Ovary (tissue), 9 donors: Measurements from ENCODE around the gene TRIP13. TPM values are rescaled to one million over a fixed set of nuclear protein-coding genes. Genes with fewer than 3 reads are reported as not detected.
A peak's percentile ranks its signal among the peaks of the same experiment; 100 is the strongest.
"Not testable (repeated sequence)": the region's sequence is repeated elsewhere in the genome, so short reads cannot be mapped to it uniquely, and the experiment has no call there.

Experiments
- DNase-seq, 5 donors: peaks; one replicate each; pipeline ENCODE4 v3.0.0-alpha.2; 2019 to 2020
- H3K27ac ChIP-seq, 2 donors: fragments of 200-600 bp; one replicate each; pipeline versions ENCODE4 v1.5.1 to v1.8.0; 2019 to 2022
- H3K27me3 ChIP-seq: fragments of 200-600 bp; one replicate; pipeline ENCODE4 v1.8.0; 2022
- H3K36me3 ChIP-seq: fragments of 200-600 bp; sonication (generic); one replicate; pipeline ENCODE4 v1.5.1; 2019
- H3K4me1 ChIP-seq: one replicate; pipeline ENCODE4 v1.8.1; 2013; ENCODE audit warnings: mild to moderate bottlenecking, moderate library complexity; ENCODE audit not compliant: insufficient read depth
- H3K4me3 ChIP-seq: fragments of 200-600 bp; sonication (generic); one replicate; pipeline ENCODE4 v1.5.1; 2017
- H3K9me3 ChIP-seq, 2 donors: fragments of 200-600 bp in 1 of 2; sonication (generic) in 1 of 2; one replicate each; pipeline versions ENCODE4 v1.5.1 to v1.8.1; 2013 to 2019; ENCODE audit warnings: mild to moderate bottlenecking in 1 of 2, moderate library complexity in 1 of 2
- CTCF ChIP-seq, 3 donors: fragments of 450-650 bp in 2 of 3; fragments of 200-600 bp in 1 of 3; IDR thresholded peaks; one replicate each; pipeline versions ENCODE4 v1.5.1 to v1.8.0; 2016 to 2022; ENCODE audit warnings: antibody characterized with exemption in 3 of 3, mild to moderate bottlenecking in 1 of 3
- EP300 ChIP-seq: sonication (generic); formaldehyde crosslinking; IDR thresholded peaks from one replicate; pipeline ENCODE4 v1.6.1; 2017; ENCODE audit warnings: antibody characterized with exemption
- POLR2A ChIP-seq: fragments of 450-650 bp; IDR thresholded peaks from one replicate; pipeline ENCODE4 v1.6.1; 2017; ENCODE audit warnings: antibody characterized with exemption, mild to moderate bottlenecking, moderate library complexity
- WGBS, 3 donors: extraction: QIAGEN DNeasy Blood & Tissue Kit in 1 of 3; methylation state at CpG; one replicate each; pipeline versions ENCODE4 v1.1.5 to v1.1.7; 2013 to 2017; 5-methylcytosine and 5-hydroxymethylcytosine counted together
- intact Hi-C, 4 donors: fragments of 100-400 bp; cut with DNase I; formaldehyde crosslinking; loops; one replicate each; pipeline versions ENCODE4 v1.11.0 to v1.15.1; 2022 to 2023
- polyA plus RNA-seq, 2 donors: library from polyadenylated mRNA; stranded (reverse); fragments of 200-250 nt in 1 of 2; fragments of 350-450 nt in 1 of 2; fragmentation: Illumina TruSeq in 1 of 2; extraction: RNeasy Lipid Tissue Mini Kit (QIAGEN cat#74804) in 1 of 2; gene quantifications; one replicate each; pipeline ENCODE4 v1.2.3, GENCODE V29; 2013 to 2014
- total RNA-seq, 7 donors: library from RNA; depleted of rRNA in 2 of 7; stranded (reverse); fragments of >200 nt in 2 of 7; fragmentation: NEBNext Ultra II Directional in 3 of 7; extraction: Animal tissue kit (Norgen Biotek cat#: 25700) in 3 of 7; gene quantifications; one replicate each; pipeline versions ENCODE4 v1.1.0 to v1.2.4, GENCODE V29; 2016 to 2023
- donor health status: DM: no; HTN: no; CAD: no; lungs with moderate emphysema.
- donor health status: DM: no; HTN: no; CAD: no.
- donor health status: Bipolar disorder and iron deficiency.
- donor health status: DM: yes; HTN: yes; CAD: no.
- donor health status: DM: no; HTN: no; CAD: no.
- donor health status: DM: yes; HTN: yes; CAD: no.

The TRIP13 gene
- total and polyA plus RNA-seq, 9 donors = 1.3 to 3.9 (median 2.0) TPM

GRCh38 chr5:914612-915011, 21.9 kb downstream of the TRIP13 start:
- WGBS, 3 donors = 86 to 93% (median 89%) methylated on average over 7 of the region's 7 CpGs
- Histone ChIP-seq H3K4me1 (no peaks in the 10 kb centered on the region), H3K27ac (no peak overlapping the region), H3K36me3 (no peaks in the 10 kb centered on the region), H3K4me3 (no peak overlapping the region), H3K9me3 (no peaks in the 10 kb centered on the region), H3K27me3 (no peaks in the 10 kb centered on the region)
- no peak for TF ChIP-seq CTCF (IDR thresholded peaks at IDR 0.05)
- intact Hi-C loops = no loop called here
- peak in 1 of 5 donors; percentile 2 for DNase-seq

GRCh38 chr5:915346-915745, 22.7 kb downstream of the TRIP13 start:
- H3K27me3 ChIP-seq, H3K4me3 ChIP-seq, intact Hi-C loops, H3K9me3 ChIP-seq, H3K36me3 ChIP-seq, H3K27ac ChIP-seq, H3K4me1 ChIP-seq: not testable (repeated sequence)
- 94 to 99% (median 96%) methylated on average over 9 to 12 of the region's 12 CpGs for WGBS, 3 donors
- DNase-seq = peak in 1 of 5 donors; percentile 7

- no peaks in the 10 kb centered on the region for H3K9me3 ChIP-seq
- H3K27ac ChIP-seq = no peak overlapping the region
- TF ChIP-seq EP300 (no peak), CTCF (IDR thresholded peaks at IDR 0.05) (no peak), POLR2A (no peak)
- peak in 1 of 5 donors; percentile 7 for DNase-seq
- H3K27me3 ChIP-seq = no peaks in the 10 kb centered on the region
- no peaks in the 10 kb centered on the region for H3K36me3 ChIP-seq
- WGBS, 3 donors = 89 to 96% (median 90%) methylated on average over 12 of the region's 12 CpGs
- no peak overlapping the region for H3K4me3 ChIP-seq
- no peaks in the 10 kb centered on the region for H3K4me1 ChIP-seq
- intact Hi-C loops = no loop called here
These were observed 23.3 kb downstream of the TRIP13 start for GRCh38 chr5:915946-916345.

GRCh38 chr5:916441-917293, 24.0 kb downstream of the TRIP13 start:
- Histone ChIP-seq H3K4me3 (no peak overlapping the region), H3K27ac (no peak overlapping the region), H3K27me3 (no peaks in the 10 kb centered on the region), H3K36me3 (no peaks in the 10 kb centered on the region), H3K4me1 (no peaks in the 10 kb centered on the region), H3K9me3 (no peaks in the 10 kb centered on the region)
- intact Hi-C loops = no loop called here
- DNase-seq = peak in 1 of 5 donors; percentile 2
- no peak for TF ChIP-seq POLR2A
- no peak for TF ChIP-seq CTCF (IDR thresholded peaks at IDR 0.05)
- TF ChIP-seq EP300 = no peak
- 75 to 85% (median 84%) methylated on average over 14 of the region's 14 CpGs for WGBS, 3 donors

- intact Hi-C loops, H3K27me3 ChIP-seq, H3K9me3 ChIP-seq, H3K4me3 ChIP-seq, H3K4me1 ChIP-seq, H3K36me3 ChIP-seq, H3K27ac ChIP-seq: not testable (repeated sequence)
- peak in 1 of 5 donors; percentile 1 for DNase-seq
- 95 to 98% (median 98%) methylated on average over 5 of the region's 5 CpGs for WGBS, 3 donors
These were observed 26.0 kb downstream of the TRIP13 start for GRCh38 chr5:918717-919116.
